Measurements from ENCODE around the gene SOX8.

DNA sequence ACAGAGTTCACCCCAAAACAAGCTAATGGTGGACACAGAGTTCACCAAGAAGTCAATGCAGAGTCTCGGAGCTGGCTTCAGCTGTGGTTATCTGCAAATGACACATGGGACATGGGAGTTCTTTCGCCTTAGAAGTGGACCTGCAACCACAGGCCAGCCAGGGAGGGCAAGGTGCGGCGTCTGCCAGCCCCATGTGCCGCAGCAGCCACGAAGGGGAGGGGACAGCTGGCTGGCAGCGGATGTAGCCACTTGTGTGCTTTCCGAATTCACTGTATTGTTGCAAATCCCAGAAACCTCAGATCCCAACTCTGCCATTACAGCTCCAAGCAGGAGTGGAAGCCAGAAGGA, 35.5 kb upstream of the SOX8 start:
- TF ChIP-seq POLR2A (IDR thresholded peaks at IDR 0.05), result no peak
- TF ChIP-seq, protein P1, sequence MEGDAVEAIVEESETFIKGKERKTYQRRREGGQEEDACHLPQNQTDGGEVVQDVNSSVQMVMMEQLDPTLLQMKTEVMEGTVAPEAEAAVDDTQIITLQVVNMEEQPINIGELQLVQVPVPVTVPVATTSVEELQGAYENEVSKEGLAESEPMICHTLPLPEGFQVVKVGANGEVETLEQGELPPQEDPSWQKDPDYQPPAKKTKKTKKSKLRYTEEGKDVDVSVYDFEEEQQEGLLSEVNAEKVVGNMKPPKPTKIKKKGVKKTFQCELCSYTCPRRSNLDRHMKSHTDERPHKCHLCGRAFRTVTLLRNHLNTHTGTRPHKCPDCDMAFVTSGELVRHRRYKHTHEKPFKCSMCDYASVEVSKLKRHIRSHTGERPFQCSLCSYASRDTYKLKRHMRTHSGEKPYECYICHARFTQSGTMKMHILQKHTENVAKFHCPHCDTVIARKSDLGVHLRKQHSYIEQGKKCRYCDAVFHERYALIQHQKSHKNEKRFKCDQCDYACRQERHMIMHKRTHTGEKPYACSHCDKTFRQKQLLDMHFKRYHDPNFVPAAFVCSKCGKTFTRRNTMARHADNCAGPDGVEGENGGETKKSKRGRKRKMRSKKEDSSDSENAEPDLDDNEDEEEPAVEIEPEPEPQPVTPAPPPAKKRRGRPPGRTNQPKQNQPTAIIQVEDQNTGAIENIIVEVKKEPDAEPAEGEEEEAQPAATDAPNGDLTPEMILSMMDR (IDR thresholded peaks at IDR 0.05), result no peak

All from lower leg skin (tissue), 3 donors.